DMS53 treated with DMSO at 0.1 percent for 48 hours (cell line): ENCODE measurements around the gene CDH13.

ENCODE experiments used
- DNase-seq: peaks from one replicate; lab custom pipeline; 2025; ENCODE audit not compliant: unreplicated experiment; lab: John Stamatoyannopoulos, UW

Gene CDH13

GRCh38 chr16:82987767-82988166 lies 361.0 kb downstream of the CDH13 start:
- no peak for DNase-seq

GRCh38 chr16:82990155-82990554 lies 363.4 kb downstream of the CDH13 start:
- no peak for DNase-seq

- DNase-seq: no peak
Observed at GRCh38 chr16:82991410-82991809, 364.6 kb downstream of the CDH13 start.

- no peak for DNase-seq
Observed at GRCh38 chr16:82991966-82992675, 365.4 kb downstream of the CDH13 start.

GRCh38 chr16:82992786-82993185 lies 366.0 kb downstream of the CDH13 start:
- no peak for DNase-seq

- DNase-seq: no peak
Observed at GRCh38 chr16:82993415-82993814, 366.6 kb downstream of the CDH13 start.

- DNase-seq: no peak
Observed at GRCh38 chr16:82993926-82994325, 367.2 kb downstream of the CDH13 start.

GRCh38 chr16:82995286-82995923 lies 368.6 kb downstream of the CDH13 start:
- no peak for DNase-seq

- peak; percentile 30 for DNase-seq
Observed at GRCh38 chr16:82995924-82996441, 369.2 kb downstream of the CDH13 start.

- no peak for DNase-seq
Observed at GRCh38 chr16:82996814-82997213, 370.0 kb downstream of the CDH13 start.

- DNase-seq: no peak
Observed at GRCh38 chr16:82999711-83000110, 372.9 kb downstream of the CDH13 start.

- peak; percentile 27 for DNase-seq
Observed at GRCh38 chr16:83002351-83003334, 375.9 kb downstream of the CDH13 start.

- no peak for DNase-seq
Observed at GRCh38 chr16:83004868-83005652, 378.3 kb downstream of the CDH13 start.

- DNase-seq: no peak
Observed at GRCh38 chr16:83005653-83006160, 378.9 kb downstream of the CDH13 start.

- no peak for DNase-seq
Observed at GRCh38 chr16:83010776-83011720, 384.3 kb downstream of the CDH13 start.

- DNase-seq: no peak
Observed at GRCh38 chr16:83011939-83012338, 385.2 kb downstream of the CDH13 start.

GRCh38 chr16:83013071-83013470 lies 386.3 kb downstream of the CDH13 start:
- no peak for DNase-seq

- no peak for DNase-seq
Observed at GRCh38 chr16:83019963-83020362, 393.2 kb downstream of the CDH13 start.

- DNase-seq: no peak
Observed at GRCh38 chr16:83021045-83021444, 394.3 kb downstream of the CDH13 start.
